GM12891 (cell line): ENCODE measurements around the gene LDB2.

Experiments used
- PAX5 ChIP-seq: IDR thresholded peaks from 2 replicates; pipeline ENCODE4 v1.6.1; 2011; ENCODE audit warnings: low read length, moderate library complexity, mild to moderate bottlenecking; ENCODE audit not compliant: insufficient read depth, severe bottlenecking
- POLR2A ChIP-seq: IDR thresholded peaks from 2 replicates; pipeline ENCODE4 v1.6.1; 2011; ENCODE audit warnings: low read depth, low read length, control low read depth
- POLR2AphosphoS5 ChIP-seq: IDR thresholded peaks from 2 replicates; pipeline ENCODE4 v1.6.1; 2011; ENCODE audit warnings: low read depth, low read length, control low read depth
- POU2F2 ChIP-seq: IDR thresholded peaks from 2 replicates; pipeline ENCODE4 v1.6.1; 2011; ENCODE audit warnings: low read depth, mild to moderate bottlenecking, control low read depth, low read length, moderate library complexity
- SPI1 ChIP-seq: IDR thresholded peaks from 2 replicates; pipeline ENCODE4 v1.6.1; 2011; ENCODE audit warnings: low read depth, low read length, control low read depth
- TAF1 ChIP-seq: IDR thresholded peaks from 2 replicates; pipeline ENCODE4 v1.6.1; 2011; ENCODE audit warnings: low read depth, low read length, control low read depth

DNA sequence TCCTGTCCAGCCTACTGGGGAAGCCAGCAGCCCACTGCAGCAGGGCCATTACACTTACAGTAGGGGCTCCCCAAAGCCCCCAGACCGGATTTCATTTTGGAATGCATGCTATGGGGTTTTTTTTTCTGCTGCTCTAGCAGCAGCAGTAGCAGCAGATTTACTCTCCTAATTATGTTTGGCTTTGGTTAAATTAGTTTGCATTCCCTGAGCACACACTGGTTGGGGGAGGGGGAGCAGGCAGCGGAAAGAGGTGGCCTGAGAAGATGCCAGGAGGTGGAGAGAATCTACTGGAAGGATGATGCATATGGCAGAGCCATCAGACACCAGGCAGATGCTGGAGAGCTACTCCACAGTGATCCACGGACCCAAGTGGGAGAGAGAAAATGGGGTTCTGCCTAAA, 109.6 kb downstream of the LDB2 start:
- TF ChIP-seq TAF1 (no peak), POLR2A (no peak), POLR2AphosphoS5 (no peak), POU2F2 (no peak), PAX5 (no peak), SPI1 (no peak)
